Measurements from ENCODE around the gene TPCN1.

TPCN1 gene

DNA sequence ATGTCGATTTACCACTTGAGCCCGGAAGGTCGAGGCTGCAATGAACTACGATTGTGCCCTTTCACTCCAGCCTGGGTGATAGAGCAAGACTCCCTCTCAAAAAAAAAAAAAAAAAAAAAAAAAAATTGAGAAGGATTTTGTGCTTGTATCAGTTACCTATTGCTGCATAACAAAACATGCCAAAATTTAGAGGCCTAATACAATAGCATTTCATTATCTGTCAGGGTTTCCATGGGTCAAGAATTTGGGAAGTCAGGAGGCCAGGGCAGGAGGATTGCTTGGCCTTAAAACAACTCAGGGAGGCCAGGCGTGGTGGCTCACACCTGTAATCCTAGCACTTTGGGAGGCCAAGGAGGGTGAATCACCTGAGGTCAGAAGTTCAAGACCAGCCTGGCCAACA, 118.3 kb downstream of the TPCN1 start:
- DNase-seq (ENCODE audit: low spot score), result no peak

GRCh38 chr12:113340061-113340460, 118.8 kb downstream of the TPCN1 start:
- DNase-seq (ENCODE audit: low spot score), result no peak

- no peak for DNase-seq (ENCODE audit: low spot score)
Measured at GRCh38 chr12:113341535-113341934, 120.3 kb downstream of the TPCN1 start.

- DNase-seq (ENCODE audit: low spot score), result no peak
Measured at GRCh38 chr12:113345318-113345717, 124.1 kb downstream of the TPCN1 start.

DNA sequence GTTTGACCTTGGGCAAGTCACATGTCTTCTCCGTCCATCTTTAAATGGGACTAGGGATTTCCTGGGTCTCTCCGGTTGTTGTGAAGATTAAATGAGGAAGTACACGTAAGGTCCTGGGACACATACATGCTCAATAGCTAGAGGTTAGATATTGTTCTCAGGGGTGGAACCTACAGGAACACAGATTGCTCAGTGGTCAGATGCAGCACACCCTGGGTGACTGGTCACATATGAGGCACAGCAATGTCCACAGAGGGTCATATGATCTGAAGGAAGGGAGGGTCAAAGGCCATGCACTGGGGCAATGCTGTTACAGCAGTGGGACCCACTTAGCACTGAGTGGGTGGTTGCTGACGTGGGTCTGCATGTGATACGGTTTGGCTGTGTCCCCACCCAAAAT, 125.1 kb downstream of the TPCN1 start:
- DNase-seq (ENCODE audit: low spot score), result no peak

- DNase-seq (ENCODE audit: low spot score), result no peak
Measured at GRCh38 chr12:113347107-113347506, 125.8 kb downstream of the TPCN1 start.

GRCh38 chr12:113347892-113348291, 126.6 kb downstream of the TPCN1 start:
- no peak for DNase-seq (ENCODE audit: low spot score)

Data from putamen (tissue), 1 donor.